COR-L47 (cell line): ENCODE measurements around the gene FOXK2.

Source experiments
- DNase-seq: peaks from one replicate; lab custom pipeline; 2025; lab: John Stamatoyannopoulos, UW

FOXK2 gene

GRCh38 chr17:82642022-82642421, 122.5 kb downstream of the FOXK2 start:
- no peak for DNase-seq

GRCh38 chr17:82644148-82644547, 124.6 kb downstream of the FOXK2 start:
- DNase-seq: no peak

DNA sequence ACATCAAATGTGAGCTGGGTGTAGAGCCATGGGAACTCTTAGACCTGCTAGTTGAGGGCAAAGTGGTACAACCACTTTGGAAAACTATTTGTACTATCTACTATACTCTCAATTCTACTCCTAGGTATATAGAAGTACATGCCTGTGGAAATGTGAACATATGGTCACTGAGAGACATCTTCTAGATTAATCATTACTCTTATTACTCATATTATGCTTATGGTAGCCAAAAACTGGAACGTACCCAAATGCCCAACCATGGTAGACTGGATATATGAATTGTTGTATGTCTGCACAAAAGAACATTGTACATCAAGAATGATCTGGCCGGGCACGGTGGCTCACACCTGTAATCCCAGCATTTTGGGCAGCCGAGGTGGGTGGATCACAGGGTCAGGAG, 126.0 kb downstream of the FOXK2 start:
- DNase-seq: no peak

DNA sequence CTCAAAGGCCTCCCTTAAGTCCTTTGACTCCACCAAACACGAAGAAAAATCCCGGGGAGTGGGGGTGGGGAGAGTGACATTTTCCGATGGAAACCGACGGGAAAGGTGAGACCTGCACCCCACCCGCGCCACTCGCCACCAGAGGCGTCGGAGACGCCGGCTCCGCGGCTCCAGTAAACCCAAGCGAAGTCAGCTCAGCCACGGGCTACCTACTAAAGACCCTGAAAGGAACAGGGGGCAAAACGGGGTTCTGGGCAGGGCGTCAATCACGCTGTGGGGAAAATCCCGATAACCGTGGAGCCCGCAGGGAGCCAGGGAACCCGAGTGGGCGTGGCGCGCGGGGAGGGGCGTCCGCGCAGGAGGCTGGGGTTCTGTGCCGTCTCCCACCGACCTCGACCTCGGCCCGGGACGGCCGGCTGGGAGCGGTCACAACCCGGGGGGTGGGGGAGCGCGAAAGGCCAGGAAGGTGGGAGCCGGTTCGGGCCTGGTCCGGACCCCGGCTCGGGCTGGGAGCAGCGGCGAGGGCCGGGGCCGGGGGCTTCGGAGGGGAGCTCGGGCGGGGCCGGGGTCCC, 128.1 kb downstream of the FOXK2 start:
- no peak for DNase-seq

- peak; percentile 95 for DNase-seq
Observed at GRCh38 chr17:82648165-82648668, 128.7 kb downstream of the FOXK2 start, which contains the start of gene WDR45B. Gene WDR45B, minus strand, starts transcription at chr17:82648444. Its CDS starts 104 bp downstream, at chr17:82648340.

GRCh38 chr17:82648742-82649331, 129.3 kb downstream of the FOXK2 start:
- peak; percentile 43 for DNase-seq

GRCh38 chr17:82649501-82650261, 130.1 kb downstream of the FOXK2 start:
- no peak for DNase-seq

DNA sequence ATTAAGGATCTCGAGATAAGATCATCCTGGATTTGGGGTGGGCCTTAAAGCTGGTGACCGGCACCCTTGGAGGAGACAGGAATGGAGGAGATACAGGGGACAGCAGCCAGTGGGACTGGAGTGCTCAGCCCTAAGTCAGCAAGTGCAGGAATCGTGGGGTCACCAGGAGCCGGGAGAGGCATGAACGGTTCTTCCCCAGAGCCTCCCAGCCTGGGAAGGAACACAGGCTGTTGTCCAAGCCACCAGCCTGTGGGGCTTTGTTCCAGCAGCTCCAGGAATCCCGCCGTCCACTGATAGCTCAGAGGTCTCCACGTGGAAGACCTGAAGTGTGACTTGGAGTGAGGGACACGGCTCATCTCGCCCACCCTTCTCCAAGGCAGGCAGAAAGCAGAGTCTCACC, 131.2 kb downstream of the FOXK2 start:
- DNase-seq: no peak

DNA sequence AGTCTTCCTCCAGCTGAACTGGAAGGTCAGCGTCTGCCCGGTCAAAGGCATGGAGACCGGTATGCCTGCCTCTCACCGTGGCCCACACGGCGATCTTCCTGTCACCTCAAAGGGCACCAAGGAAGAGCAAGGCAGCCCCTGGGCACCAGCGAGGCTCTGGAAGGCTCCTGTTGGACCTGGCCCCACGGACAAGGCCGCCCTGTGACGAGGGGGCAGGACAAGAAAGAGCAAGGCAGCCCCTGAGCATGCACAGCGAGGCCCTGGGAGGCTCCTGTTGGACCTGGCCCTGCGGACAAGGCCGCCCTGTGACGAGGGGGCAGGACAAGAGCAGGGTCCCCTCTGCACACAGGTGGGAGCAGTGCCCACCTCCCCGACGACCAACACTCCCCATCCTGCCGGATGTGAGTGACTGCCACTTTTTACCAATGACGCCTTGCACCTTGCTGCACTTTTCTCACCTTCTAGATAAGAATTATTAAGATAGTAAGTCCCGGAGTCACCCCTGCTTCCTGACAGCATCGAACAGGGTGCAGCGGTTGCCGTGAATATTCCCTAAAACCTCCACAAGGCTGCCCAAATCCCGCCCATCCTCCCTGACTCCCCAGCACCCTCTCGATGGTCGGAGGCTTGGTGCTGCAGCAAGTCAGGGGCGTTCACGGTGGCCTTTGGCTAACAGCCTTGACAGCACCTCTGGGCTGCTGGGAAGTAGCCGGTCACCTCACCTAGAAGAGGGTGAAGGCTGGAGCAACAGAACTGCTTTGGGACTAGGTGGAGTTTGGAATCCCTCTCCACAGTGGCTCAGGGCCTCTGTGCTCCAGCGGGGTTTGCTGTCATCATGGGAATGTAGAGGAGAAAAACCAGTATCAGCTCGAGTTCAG, 134.4 kb downstream of the FOXK2 start:
- no peak for DNase-seq
